GM06990 (cell line): Measurements from ENCODE around the gene C11orf68.

Source experiments
- DNase-seq: peaks from one replicate; pipeline ENCODE4 v3.0.0-alpha.2; 2011; ENCODE audit not compliant: insufficient read length; ENCODE audit errors: extremely low read depth
- H3K27me3 ChIP-seq: replicated peaks from 2 replicates; pipeline ENCODE4 v1.6.0; 2011; ENCODE audit warnings: low read length; ENCODE audit not compliant: control insufficient read depth, insufficient read depth
- H3K36me3 ChIP-seq: 2 replicates; pipeline ENCODE4 v1.5.1; 2011; ENCODE audit warnings: low read length; ENCODE audit not compliant: control insufficient read depth, insufficient read depth
- H3K4me3 ChIP-seq: replicated peaks from 2 replicates; pipeline ENCODE4 v1.5.1; 2011; ENCODE audit warnings: low read depth, mild to moderate bottlenecking, control low read depth, low read length
- CTCF ChIP-seq: IDR thresholded peaks from 2 replicates; pipeline ENCODE4 v1.5.1; 2011; ENCODE audit warnings: low read length, control low read depth, mild to moderate bottlenecking, inconsistent platforms; ENCODE audit not compliant: insufficient read depth, poor library complexity, severe bottlenecking

C11orf68 gene

GRCh38 chr11:65920372-65920802 is 1.5 kb upstream of the C11orf68 start:
- H3K27me3 ChIP-seq, result no peaks in the 10 kb centered on the region
- H3K4me3 ChIP-seq, result peak overlapping the region; percentile 74
- no peak for DNase-seq
- TF ChIP-seq CTCF, result no peak
- peaks cover 15% of the 10 kb centered on the region for H3K36me3 ChIP-seq

- Histone ChIP-seq H3K27me3 (no peaks in the 10 kb centered on the region), H3K36me3 (peaks cover 15% of the 10 kb centered on the region), H3K4me3 (peak overlapping the region; percentile 74)
- no peak for DNase-seq
- TF ChIP-seq CTCF, result no peak
These were observed 910 bp upstream of the C11orf68 start for GRCh38 chr11:65919573-65920371.

- Histone ChIP-seq H3K4me3 (peak within 1 kb of the TSS; percentile 96), H3K27me3 (no peaks in the 10 kb centered on the region), H3K36me3 (peaks cover 13% of the 10 kb centered on the region)
- peak; percentile 96 for DNase-seq
- no peak for TF ChIP-seq CTCF
These were observed 295 bp upstream of the C11orf68 start, which contains the start of gene DRAP1 for GRCh38 chr11:65919141-65919572. Gene DRAP1 (plus strand): TSS chr11:65919426. CDS start chr11:65919502, 76 bp downstream.

- TF ChIP-seq CTCF, result no peak
- Histone ChIP-seq H3K27me3 (no peaks in the 10 kb centered on the region), H3K4me3 (peak overlapping the region; percentile 96), H3K36me3 (peaks cover 8% of the 10 kb centered on the region)
- DNase-seq, result no peak
These were observed 1.2 kb downstream of the C11orf68 start for GRCh38 chr11:65917434-65918210.

GRCh38 chr11:65917077-65917433 is 1.8 kb downstream of the C11orf68 start:
- Histone ChIP-seq H3K4me3 (no peak overlapping the region), H3K27me3 (no peaks in the 10 kb centered on the region), H3K36me3 (peaks cover 3% of the 10 kb centered on the region)
- DNase-seq, result no peak
- TF ChIP-seq CTCF, result no peak
